Activated CD4-positive, alpha-beta memory T cell treated with anti-CD3 and anti-CD28 coated beads for 36 hours (primary cell): ENCODE results near the gene KRT31. TPM values are rescaled to one million over a fixed set of nuclear protein-coding genes. Genes with fewer than 3 reads are reported as not detected.
"Not testable (repeated sequence)": the region's sequence is repeated elsewhere in the genome, so short reads cannot be mapped to it uniquely, and the experiment has no call there.

Experiments
- CTCF ChIA-PET: fragments of 350-600 bp; sonication (Branson Sonifier 250); formaldehyde crosslinking; loops from one replicate; lab custom pipeline; 2021; ENCODE audit warnings: antibody characterized with exemption, inconsistent platforms; lab: Charles Lee
- POLR2A ChIA-PET: fragments of 350-600 bp; sonication (Branson Sonifier 250); formaldehyde crosslinking; loops from one replicate; lab custom pipeline; 2021; ENCODE audit warnings: antibody characterized with exemption; lab: Charles Lee
- DNase-seq: peaks from one replicate; pipeline ENCODE4 v3.0.0-alpha.2; 2020
- H3K27ac Mint-ChIP-seq: one replicate; pipeline ENCODE4 v1.8.0; 2021; ENCODE audit warnings: mixed read lengths
- H3K27me3 Mint-ChIP-seq: one replicate; pipeline ENCODE4 v1.8.0; 2021; ENCODE audit warnings: mixed read lengths
- H3K36me3 Mint-ChIP-seq: one replicate; pipeline ENCODE4 v1.8.0; 2021; ENCODE audit warnings: mixed read lengths
- H3K4me1 Mint-ChIP-seq: one replicate; pipeline ENCODE4 v1.8.0; 2021; ENCODE audit warnings: low read depth, mixed read lengths
- H3K4me3 Mint-ChIP-seq: one replicate; pipeline ENCODE4 v1.8.0; 2021; ENCODE audit warnings: mild to moderate bottlenecking, mixed read lengths
- H3K9me3 Mint-ChIP-seq: one replicate; pipeline ENCODE4 v1.8.0; 2021; ENCODE audit warnings: mixed read lengths
- intact Hi-C: fragments of 100-400 bp; cut with micrococcal nuclease; formaldehyde crosslinking; loops from one replicate; pipeline ENCODE4 v1.15.1; 2023
- total RNA-seq, 2 experiments: library from RNA; stranded (reverse); gene quantifications; one replicate each; pipeline ENCODE4 v1.2.3, GENCODE V29; 2021

Gene KRT31
- total RNA-seq, 2 experiments from 2014 or later: not detected

DNA sequence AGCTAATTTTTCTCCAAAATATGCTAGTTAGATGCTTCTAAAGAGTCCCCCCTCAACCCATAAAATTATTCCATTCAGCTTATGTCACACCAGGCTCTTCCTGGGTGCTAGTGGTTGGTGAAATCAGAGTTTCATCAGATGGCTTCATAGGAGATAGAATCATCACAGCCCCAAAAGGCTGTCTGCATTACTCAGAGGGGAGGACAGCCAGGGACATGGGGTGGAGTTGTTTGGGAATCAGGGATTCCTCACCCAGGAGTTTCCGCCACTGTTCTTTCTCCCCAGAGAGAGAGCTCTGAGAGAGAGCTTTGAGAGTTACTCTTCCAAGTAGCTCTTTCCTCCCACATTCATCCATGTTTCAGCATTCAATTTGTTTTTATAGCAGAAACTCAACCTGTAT lies 15.0 kb downstream of the KRT31 start:
- H3K27me3 Mint-ChIP-seq: no peaks in the 10 kb centered on the region
- no peak for DNase-seq
- peaks cover 6% of the 10 kb centered on the region for H3K4me1 Mint-ChIP-seq
- intact Hi-C loops: no loop called here
- ChIA-PET POLR2A (no interaction called here), CTCF (interaction anchor here (1.1 kb wide), 1 partner anchor 167 kb away, joined by 3 read pairs; no protein-coding TSS in a partner anchor)
- peaks cover 7% of the 10 kb centered on the region for H3K36me3 Mint-ChIP-seq
- no peak overlapping the region for H3K27ac Mint-ChIP-seq
- H3K9me3 Mint-ChIP-seq: peaks cover 12% of the 10 kb centered on the region
- H3K4me3 Mint-ChIP-seq: no peak overlapping the region

DNA sequence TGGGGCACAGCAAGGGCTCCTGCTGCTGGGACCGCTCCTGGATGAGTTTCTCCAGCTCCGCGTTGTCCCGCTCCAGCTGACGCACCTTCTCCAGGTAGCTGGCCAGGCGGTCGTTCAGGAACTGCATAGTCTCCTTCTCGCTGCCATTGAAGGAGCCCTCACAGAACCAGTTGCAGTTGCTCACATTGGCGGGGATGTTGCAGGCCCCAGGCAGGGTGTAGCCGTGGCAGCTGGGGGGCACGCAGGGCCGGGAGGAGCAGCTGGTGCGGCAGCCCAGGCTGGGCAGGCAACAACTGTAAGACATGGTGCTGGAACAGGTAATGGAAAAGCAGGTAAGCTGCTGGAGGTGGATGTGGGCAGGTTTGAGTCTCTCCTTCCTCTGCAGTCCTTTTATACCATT lies 15.5 kb downstream of the KRT31 start, which contains the start of gene KRT34:
KRT34 (minus strand) TSS at position 364 of the 400 bp plus-strand sequence; CDS start at position 304, 60 bp downstream.
- H3K4me3 Mint-ChIP-seq, DNase-seq, H3K36me3 Mint-ChIP-seq, H3K4me1 Mint-ChIP-seq, H3K27ac Mint-ChIP-seq, intact Hi-C loops, H3K27me3 Mint-ChIP-seq, POLR2A ChIA-PET: not testable (repeated sequence)
- CTCF ChIA-PET: interaction anchor here (1.1 kb wide), 1 partner anchor 167 kb away, joined by 3 read pairs; no protein-coding TSS in a partner anchor
- peaks cover 10% of the 10 kb centered on the region for H3K9me3 Mint-ChIP-seq

DNA sequence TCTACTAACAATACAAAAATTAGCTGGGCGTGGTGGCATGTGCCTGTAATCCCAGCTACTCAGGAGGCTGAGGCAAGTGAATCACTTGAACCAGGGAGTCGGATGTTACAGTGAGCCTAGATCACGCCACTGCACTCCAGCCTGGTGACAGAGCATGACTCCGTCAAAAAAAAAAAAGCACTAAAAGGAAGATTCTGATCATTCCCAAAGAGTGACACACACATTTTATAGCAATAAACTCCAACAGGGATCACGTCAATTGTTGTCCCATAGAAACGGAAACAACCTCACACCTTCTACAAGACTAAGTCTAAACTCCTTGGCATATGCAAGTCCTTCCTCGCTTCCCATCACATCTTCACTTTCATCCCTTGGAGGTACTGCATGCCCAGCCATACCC lies 17.3 kb downstream of the KRT31 start:
- H3K27ac Mint-ChIP-seq, intact Hi-C loops, POLR2A ChIA-PET, H3K36me3 Mint-ChIP-seq, H3K4me3 Mint-ChIP-seq, H3K9me3 Mint-ChIP-seq, H3K4me1 Mint-ChIP-seq, CTCF ChIA-PET, DNase-seq, H3K27me3 Mint-ChIP-seq: not testable (repeated sequence)

DNA sequence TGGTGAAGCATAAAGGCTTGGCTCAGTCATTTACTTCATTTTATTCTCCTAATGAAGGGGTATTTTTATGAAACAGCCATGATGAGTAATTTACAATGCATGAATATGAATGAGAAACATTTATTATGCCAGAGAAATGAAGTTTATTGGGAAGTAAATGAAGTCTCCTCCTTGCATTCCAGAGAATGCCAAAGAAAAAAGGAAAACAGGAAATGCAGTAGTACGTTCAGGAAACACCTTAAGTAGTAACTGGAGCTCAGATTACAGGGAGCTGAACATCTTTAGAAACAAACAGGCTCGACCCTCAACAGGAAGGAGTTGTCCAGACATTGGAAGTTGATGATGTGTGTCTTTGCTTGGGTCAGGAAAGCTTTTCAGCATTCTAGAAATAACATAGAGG lies 19.9 kb downstream of the KRT31 start:
- POLR2A ChIA-PET: no interaction called here
- CTCF ChIA-PET: no interaction called here
- Mint-ChIP-seq H3K9me3 (peaks cover 11% of the 10 kb centered on the region), H3K4me3 (no peak overlapping the region), H3K27me3 (no peaks in the 10 kb centered on the region), H3K4me1 (peaks cover 6% of the 10 kb centered on the region), H3K27ac (no peak overlapping the region), H3K36me3 (peaks cover 1% of the 10 kb centered on the region)
- intact Hi-C loops: no loop called here
- DNase-seq: no peak

DNA sequence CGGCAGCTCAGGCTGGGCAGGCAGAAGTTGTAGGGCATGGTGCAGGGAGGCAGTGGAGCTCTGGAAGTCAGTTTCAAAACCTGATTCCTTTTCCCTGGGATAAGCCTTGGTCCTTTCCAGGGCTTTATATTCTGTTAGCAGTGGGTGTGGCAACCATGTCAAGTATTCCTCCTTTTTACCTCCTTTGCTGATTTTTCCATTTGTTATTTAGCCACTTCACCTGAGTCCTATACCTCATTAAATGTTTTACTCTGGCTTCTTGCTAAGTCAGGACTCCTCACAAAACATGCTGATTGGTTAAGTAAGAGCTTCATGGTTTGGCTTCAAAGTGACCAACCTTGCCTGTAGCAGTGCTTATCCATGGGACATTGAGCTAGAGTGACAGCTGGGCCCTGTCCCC lies 27.7 kb downstream of the KRT31 start, which contains the start of gene KRT33B:
KRT33B (minus strand) TSS at position 101 of the 400 bp plus-strand sequence; CDS start at position 38, 63 bp downstream.
- Mint-ChIP-seq H3K4me3 (no peak within 1 kb of the TSS), H3K9me3 (peaks cover 8% of the 10 kb centered on the region), H3K4me1 (peaks cover 3% of the 10 kb centered on the region), H3K27ac (no peak within 1 kb of the TSS), H3K36me3 (no peaks in the 10 kb centered on the region), H3K27me3 (no peaks in the 10 kb centered on the region)
- POLR2A ChIA-PET: no interaction called here
- DNase-seq: no peak
- intact Hi-C loops: no loop called here
- CTCF ChIA-PET: interaction anchor here (1.7 kb wide), 1 partner anchor 179 kb away, joined by 4 read pairs; no protein-coding TSS in a partner anchor

DNA sequence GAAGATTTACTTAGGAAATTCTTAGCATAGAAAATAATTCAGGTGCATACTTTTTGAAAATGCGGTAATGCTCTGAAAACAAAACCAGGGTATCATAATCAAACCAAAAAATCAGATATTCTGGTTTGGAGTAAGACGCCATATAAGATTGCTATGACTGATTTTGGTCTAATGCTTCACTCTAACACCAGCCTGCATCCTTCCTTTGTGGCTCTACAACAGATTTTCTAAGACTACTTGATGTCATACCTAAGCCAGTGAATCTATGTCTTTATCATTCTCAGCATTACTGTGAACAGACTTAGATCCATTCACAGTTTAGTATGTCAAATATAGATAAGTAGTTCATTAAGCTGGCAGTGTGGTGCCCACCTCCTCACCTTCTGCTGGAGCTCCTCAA lies 28.4 kb downstream of the KRT31 start:
- Mint-ChIP-seq H3K9me3 (peaks cover 2% of the 10 kb centered on the region), H3K27me3 (no peaks in the 10 kb centered on the region), H3K27ac (no peak overlapping the region), H3K4me3 (no peak overlapping the region), H3K36me3 (no peaks in the 10 kb centered on the region), H3K4me1 (peaks cover 8% of the 10 kb centered on the region)
- ChIA-PET POLR2A (no interaction called here), CTCF (no interaction called here)
- intact Hi-C loops: no loop called here
- no peak for DNase-seq

DNA sequence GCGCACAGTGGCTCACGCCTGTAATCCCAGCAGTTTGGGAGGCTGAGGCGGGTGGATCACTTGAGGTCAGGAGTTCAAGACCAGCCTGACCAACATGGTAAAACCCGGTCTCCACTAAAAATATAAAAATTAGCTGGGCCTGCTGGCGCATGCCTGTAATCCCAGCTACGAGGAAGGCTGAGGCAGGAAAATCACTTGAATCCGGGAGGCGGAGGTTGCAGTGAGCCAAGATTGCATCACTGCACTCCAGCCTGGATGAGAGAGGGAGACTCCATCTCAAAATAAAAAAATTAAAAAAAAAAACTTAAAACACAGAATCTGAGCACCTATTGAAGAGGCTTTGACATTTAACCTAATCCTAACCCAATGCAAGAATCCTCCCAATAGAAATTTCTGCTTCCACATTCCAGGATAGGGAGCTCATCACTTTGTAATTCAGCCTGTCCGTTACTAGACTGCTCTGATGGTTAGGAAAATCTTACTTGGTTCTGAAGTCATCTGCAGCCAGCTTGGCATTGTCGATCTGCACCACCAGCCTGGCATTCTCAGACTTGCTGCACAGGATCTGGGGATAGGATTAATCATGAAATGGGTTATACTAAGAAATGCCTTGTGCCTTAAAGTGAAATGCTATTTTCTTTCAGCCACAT lies 29.9 kb downstream of the KRT31 start:
- intact Hi-C loops: no loop called here
- no peak for DNase-seq
- Mint-ChIP-seq H3K36me3 (no peaks in the 10 kb centered on the region), H3K9me3 (no peaks in the 10 kb centered on the region), H3K4me1 (peaks cover 8% of the 10 kb centered on the region), H3K27me3 (no peaks in the 10 kb centered on the region), H3K4me3 (no peak overlapping the region), H3K27ac (no peak overlapping the region)
- CTCF ChIA-PET: interaction anchor here (1.3 kb wide), 1 partner anchor 45 kb away, joined by 4 read pairs; no protein-coding TSS in a partner anchor
- POLR2A ChIA-PET: no interaction called here

DNA sequence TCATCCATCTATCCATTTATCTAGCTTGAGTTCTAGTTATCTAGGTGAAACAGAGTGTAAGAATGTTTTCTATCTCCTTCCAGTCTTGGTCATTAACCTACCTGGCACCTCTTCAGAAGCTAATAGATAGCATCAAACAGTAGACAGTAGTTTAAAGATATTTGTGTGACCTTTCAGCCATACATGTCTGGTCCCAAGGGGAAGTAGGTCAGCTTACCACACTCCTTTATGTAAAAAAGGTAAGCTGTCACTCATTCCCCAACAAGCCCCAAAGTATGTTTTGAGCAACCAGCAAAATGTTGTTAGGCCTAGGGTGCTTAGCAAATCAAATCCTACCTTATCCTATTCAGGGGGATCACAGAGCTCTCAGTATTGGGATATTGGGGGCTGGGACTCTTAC lies 31.3 kb downstream of the KRT31 start:
- Mint-ChIP-seq H3K9me3 (no peaks in the 10 kb centered on the region), H3K4me3 (no peak overlapping the region), H3K27me3 (no peaks in the 10 kb centered on the region), H3K27ac (no peak overlapping the region), H3K36me3 (no peaks in the 10 kb centered on the region), H3K4me1 (peaks cover 8% of the 10 kb centered on the region)
- POLR2A ChIA-PET: no interaction called here
- DNase-seq: no peak
- CTCF ChIA-PET: no interaction called here
- intact Hi-C loops: no loop called here

DNA sequence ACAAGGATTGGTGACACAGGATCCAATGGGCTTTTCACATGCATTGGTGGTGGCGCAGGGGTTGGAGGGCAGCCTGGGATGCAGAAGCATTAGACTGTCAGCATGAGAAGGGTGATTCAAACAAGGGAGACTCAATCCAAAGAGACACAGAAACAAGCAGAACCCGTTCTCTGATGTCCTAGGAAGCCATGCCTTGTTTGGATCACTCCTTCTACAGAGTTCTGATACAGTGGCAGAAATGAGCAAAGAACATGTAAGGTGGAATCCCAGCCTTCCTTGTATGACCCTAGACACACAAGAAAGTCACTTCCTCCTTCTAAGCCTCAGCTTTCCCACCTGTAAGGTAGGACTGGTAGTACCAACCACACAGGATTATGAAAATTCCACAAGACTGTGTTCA lies 33.5 kb downstream of the KRT31 start:
- DNase-seq: no peak
- H3K4me1 Mint-ChIP-seq: peaks cover 5% of the 10 kb centered on the region
- CTCF ChIA-PET: no interaction called here
- intact Hi-C loops: no loop called here
- no peaks in the 10 kb centered on the region for H3K27me3 Mint-ChIP-seq
- H3K36me3 Mint-ChIP-seq: no peaks in the 10 kb centered on the region
- POLR2A ChIA-PET: no interaction called here
- H3K4me3 Mint-ChIP-seq: no peak overlapping the region
- no peak overlapping the region for H3K27ac Mint-ChIP-seq
- no peaks in the 10 kb centered on the region for H3K9me3 Mint-ChIP-seq

DNA sequence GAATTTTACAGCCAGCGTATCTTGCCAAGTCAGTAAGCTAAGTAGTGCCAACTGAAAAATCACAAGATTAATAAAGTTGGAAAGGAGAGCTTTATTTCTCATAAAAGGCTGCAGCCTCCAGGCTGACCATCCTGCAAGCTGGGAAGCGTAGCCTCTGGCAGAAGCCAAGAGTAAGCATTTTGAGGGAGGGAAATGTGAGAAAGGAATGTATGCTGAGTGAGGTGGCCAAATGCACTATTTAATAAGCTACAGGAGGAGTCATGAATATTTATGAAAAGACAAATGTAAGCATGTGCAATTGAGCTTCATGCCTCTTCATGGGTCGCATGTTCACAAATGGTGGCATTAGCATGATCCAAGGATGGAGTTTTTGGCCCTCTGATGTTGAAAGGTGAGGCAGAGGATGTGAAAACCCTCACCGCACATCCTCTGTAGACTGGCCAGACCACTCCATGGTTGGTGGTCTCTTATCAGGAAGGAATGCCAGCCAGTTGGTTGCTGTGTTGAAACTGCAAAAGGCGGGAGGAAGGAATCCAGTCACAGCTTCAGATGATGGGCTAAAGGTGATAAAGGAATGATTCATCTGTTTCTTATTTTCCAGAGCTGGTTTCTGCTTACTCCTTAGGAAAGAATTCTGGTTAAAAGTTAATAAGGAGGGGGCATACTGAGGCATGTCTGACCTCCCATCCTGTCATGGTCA lies 37.0 kb downstream of the KRT31 start:
- H3K4me1 Mint-ChIP-seq: peaks cover 5% of the 10 kb centered on the region
- H3K27me3 Mint-ChIP-seq: no peaks in the 10 kb centered on the region
- POLR2A ChIA-PET: no interaction called here
- no peak overlapping the region for H3K4me3 Mint-ChIP-seq
- H3K36me3 Mint-ChIP-seq: no peaks in the 10 kb centered on the region
- no peak for DNase-seq
- no peak overlapping the region for H3K27ac Mint-ChIP-seq
- CTCF ChIA-PET: no interaction called here
- intact Hi-C loops: no loop called here
- peaks cover 2% of the 10 kb centered on the region for H3K9me3 Mint-ChIP-seq

DNA sequence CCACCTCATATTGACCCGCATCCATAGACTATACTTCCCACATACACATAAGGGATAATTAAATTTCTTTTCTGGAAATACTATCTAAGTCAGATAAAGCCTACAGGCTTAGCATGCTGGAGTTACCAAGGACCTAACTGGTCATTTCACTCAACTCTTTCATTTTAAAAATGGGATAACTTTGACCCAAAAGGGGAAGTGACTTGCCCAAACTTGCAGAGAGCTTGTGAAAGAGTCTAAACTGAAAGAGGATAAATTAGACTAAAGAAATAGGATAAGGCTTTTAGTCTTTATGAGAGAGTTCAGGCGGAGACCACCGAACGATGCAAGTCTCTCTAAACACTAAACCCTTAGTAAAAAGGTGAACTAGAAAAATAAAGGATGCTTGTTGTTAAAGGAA lies 42.9 kb downstream of the KRT31 start:
- peaks cover 14% of the 10 kb centered on the region for H3K4me1 Mint-ChIP-seq
- H3K9me3 Mint-ChIP-seq: peaks cover 2% of the 10 kb centered on the region
- ChIA-PET CTCF (no interaction called here), POLR2A (no interaction called here)
- no peaks in the 10 kb centered on the region for H3K27me3 Mint-ChIP-seq
- intact Hi-C loops: no loop called here
- no peak overlapping the region for H3K27ac Mint-ChIP-seq
- no peak for DNase-seq
- H3K4me3 Mint-ChIP-seq: no peak overlapping the region
- no peaks in the 10 kb centered on the region for H3K36me3 Mint-ChIP-seq

DNA sequence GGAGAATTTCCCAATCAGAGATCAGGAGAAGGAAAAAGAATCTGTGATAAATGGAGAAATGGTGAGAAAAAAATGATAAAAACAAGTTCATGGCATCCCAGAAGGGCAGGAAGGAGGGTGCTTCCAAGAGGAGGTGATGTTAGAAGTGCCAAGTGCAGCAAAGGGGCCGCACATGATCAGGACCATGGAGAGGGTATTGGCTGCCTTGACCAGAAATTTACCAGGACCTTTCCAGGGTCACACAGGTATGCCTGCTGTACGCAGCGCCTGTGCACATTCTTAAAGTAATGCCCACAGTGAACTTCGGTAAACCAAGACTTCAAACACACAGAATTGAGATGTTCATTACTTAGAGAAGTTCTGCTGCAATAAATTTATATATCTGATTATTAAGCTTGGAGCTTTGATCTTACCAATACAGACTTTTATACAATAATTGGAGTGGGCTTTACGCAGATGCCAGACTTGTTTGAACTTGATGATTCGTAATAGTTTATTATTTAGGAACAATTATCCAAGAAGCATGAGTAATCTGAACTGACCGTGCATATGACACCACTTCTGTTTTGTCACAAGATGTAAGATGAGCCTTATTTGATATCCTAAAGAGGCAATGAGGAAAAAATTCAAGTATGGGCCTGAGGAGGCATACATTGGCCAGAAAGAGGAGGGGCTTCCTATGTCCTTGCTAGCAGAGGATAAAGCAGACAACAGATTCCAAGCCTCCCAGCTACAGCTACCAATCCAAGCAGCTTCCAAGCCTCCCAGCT lies 44.6 kb downstream of the KRT31 start:
- CTCF ChIA-PET: no interaction called here
- Mint-ChIP-seq H3K4me3 (no peak overlapping the region), H3K4me1 (peaks cover 14% of the 10 kb centered on the region), H3K27ac (no peak overlapping the region), H3K9me3 (peaks cover 2% of the 10 kb centered on the region), H3K27me3 (no peaks in the 10 kb centered on the region), H3K36me3 (no peaks in the 10 kb centered on the region)
- no peak for DNase-seq
- intact Hi-C loops: no loop called here
- POLR2A ChIA-PET: no interaction called here
